Sigmoid colon (tissue), 4 donors: ENCODE data around the gene DCLK2.
"Not testable (repeated sequence)": the region's sequence is repeated elsewhere in the genome, so short reads cannot be mapped to it uniquely, and the experiment has no call there.

Source experiments
- CTCF ChIP-seq, 4 experiments: fragments of 450-650 bp in 3 of 4; fragments of 200-600 bp in 1 of 4; IDR thresholded peaks; one replicate each; pipeline ENCODE4 v1.5.1; 2016 to 2019; ENCODE audit warnings: antibody characterized with exemption in 4 of 4, mild to moderate bottlenecking in 3 of 4, moderate library complexity in 2 of 4
- EP300 ChIP-seq, 4 donors: sonication (generic); formaldehyde crosslinking; IDR thresholded peaks; one replicate each; pipeline ENCODE4 v1.6.1; 2017; ENCODE audit warnings: antibody characterized with exemption in 4 of 4
- POLR2A ChIP-seq, 2 donors: fragments of 450-650 bp; IDR thresholded peaks; one replicate each; pipeline ENCODE4 v1.6.1; 2016; ENCODE audit warnings: antibody characterized with exemption in 2 of 2, mild to moderate bottlenecking in 2 of 2, moderate library complexity in 2 of 2
- POLR2AphosphoS5 ChIP-seq, 4 donors: sonication (generic); formaldehyde crosslinking; IDR thresholded peaks; one replicate each; pipeline ENCODE4 v1.6.1; 2017; ENCODE audit warnings: antibody characterized with exemption in 4 of 4

GRCh38 chr4:150185033-150185432 lies 106.8 kb downstream of the DCLK2 start:
- TF ChIP-seq CTCF, POLR2A, POLR2AphosphoS5, EP300 (IDR thresholded peaks at IDR 0.05): not testable (repeated sequence)
